H9 (cell line): ENCODE results near the gene PPP1R13B. TPM values are rescaled to one million over a fixed set of nuclear protein-coding genes. Genes with fewer than 3 reads are reported as not detected.

Experiments used
- DNase-seq: peaks from one replicate; pipeline ENCODE4 v3.0.0-alpha.2; 2017
- H2AFZ ChIP-seq: one replicate; pipeline ENCODE4 v1.6.1; 2013; ENCODE audit warnings: mild to moderate bottlenecking, low read length, control low read depth, moderate library complexity
- H2AK5ac ChIP-seq: 2 replicates; pipeline ENCODE4 v1.6.1; 2013; ENCODE audit warnings: low read length, control low read depth, mixed read lengths; ENCODE audit not compliant: insufficient read length
- H2BK120ac ChIP-seq: one replicate; pipeline ENCODE4 v1.6.1; 2013; ENCODE audit warnings: low read depth, mild to moderate bottlenecking, low read length, control low read depth, inconsistent platforms; ENCODE audit not compliant: poor library complexity, severe bottlenecking
- H2BK12ac ChIP-seq: 2 replicates; pipeline ENCODE4 v1.6.1; 2013; ENCODE audit warnings: low read length, control low read depth, mixed read lengths, low read depth; ENCODE audit not compliant: insufficient read length
- H2BK15ac ChIP-seq: 2 replicates; pipeline ENCODE4 v1.6.1; 2013; ENCODE audit warnings: low read depth, low read length, control low read depth
- H2BK20ac ChIP-seq: one replicate; pipeline ENCODE4 v1.6.1; 2013; ENCODE audit warnings: low read depth, mild to moderate bottlenecking, low read length, control low read depth, inconsistent platforms; ENCODE audit not compliant: poor library complexity, severe bottlenecking
- H2BK5ac ChIP-seq: 2 replicates; pipeline ENCODE4 v1.6.1; 2013; ENCODE audit warnings: low read length, control low read depth, mixed read lengths; ENCODE audit not compliant: insufficient read length
- H3K14ac ChIP-seq: 2 replicates; pipeline ENCODE4 v1.6.1; 2013; ENCODE audit warnings: low read length, control low read depth; ENCODE audit not compliant: insufficient read depth
- H3K18ac ChIP-seq: 2 replicates; pipeline ENCODE4 v1.6.1; 2013; ENCODE audit warnings: low read depth, mild to moderate bottlenecking, mixed read lengths, low read length, control low read depth; ENCODE audit not compliant: insufficient read length
- H3K23ac ChIP-seq: 2 replicates; pipeline ENCODE4 v1.6.1; 2013; ENCODE audit warnings: low read length, control low read depth, mixed read lengths, low read depth; ENCODE audit not compliant: insufficient read length
- H3K23me2 ChIP-seq: 2 replicates; pipeline ENCODE4 v1.6.1; 2013; ENCODE audit warnings: low read depth, mild to moderate bottlenecking, mixed read lengths, low read length, control low read depth; ENCODE audit not compliant: insufficient read length, poor library complexity, severe bottlenecking
- H3K27ac ChIP-seq: 2 replicates; pipeline ENCODE4 v1.5.1; 2013; ENCODE audit warnings: low read length, control low read depth, mixed read lengths, low read depth; ENCODE audit not compliant: insufficient read length
- H3K27me3 ChIP-seq: 2 replicates; pipeline ENCODE4 v1.6.1; 2013; ENCODE audit warnings: low read length, control low read depth, inconsistent platforms; ENCODE audit not compliant: insufficient read depth
- H3K4ac ChIP-seq: 2 replicates; pipeline ENCODE4 v1.6.1; 2013; ENCODE audit warnings: low read depth, mild to moderate bottlenecking, control low read depth, inconsistent platforms, low read length, moderate library complexity
- H3K4me1 ChIP-seq: 2 replicates; pipeline ENCODE4 v1.6.1; 2013; ENCODE audit warnings: low read length, control low read depth, inconsistent platforms; ENCODE audit not compliant: insufficient read depth
- H3K4me2 ChIP-seq: 2 replicates; pipeline ENCODE4 v1.6.1; 2013; ENCODE audit warnings: low read length, control low read depth, mixed read lengths; ENCODE audit not compliant: insufficient read length, insufficient read depth
- H3K56ac ChIP-seq: 2 replicates; pipeline ENCODE4 v1.6.1; 2013; ENCODE audit warnings: low read depth, mild to moderate bottlenecking, mixed read lengths, low read length, control low read depth; ENCODE audit not compliant: insufficient read length
- H3K79me1 ChIP-seq: 2 replicates; pipeline ENCODE4 v1.6.1; 2013; ENCODE audit warnings: low read depth, mild to moderate bottlenecking, moderate library complexity, low read length, control low read depth, inconsistent platforms; ENCODE audit not compliant: insufficient read depth, poor library complexity, severe bottlenecking
- H3K79me2 ChIP-seq: 2 replicates; pipeline ENCODE4 v1.6.1; 2013; ENCODE audit warnings: low read length, control low read depth, inconsistent platforms; ENCODE audit not compliant: insufficient read depth
- H3K9ac ChIP-seq: 2 replicates; pipeline ENCODE4 v1.6.1; 2013; ENCODE audit warnings: low read length, control low read depth, mixed read lengths; ENCODE audit not compliant: insufficient read length; ENCODE audit errors: extremely low read depth
- H3K9me3 ChIP-seq: one replicate; pipeline ENCODE4 v1.6.1; 2013; ENCODE audit warnings: low read depth, low read length, inconsistent platforms; ENCODE audit not compliant: control insufficient read depth
- H3T11ph ChIP-seq: one replicate; pipeline ENCODE4 v1.6.1; 2013; ENCODE audit warnings: mild to moderate bottlenecking, low read length, control low read depth, inconsistent platforms
- H4K20me1 ChIP-seq: one replicate; pipeline ENCODE4 v1.6.1; 2013; ENCODE audit not compliant: control insufficient read depth, insufficient read length, insufficient read depth
- H4K5ac ChIP-seq: 2 replicates; pipeline ENCODE4 v1.6.1; 2013; ENCODE audit warnings: low read depth, mild to moderate bottlenecking, mixed read lengths, low read length, control low read depth; ENCODE audit not compliant: insufficient read length
- H4K8ac ChIP-seq: replicated peaks from 2 replicates; pipeline ENCODE4 v1.6.1; 2013; ENCODE audit warnings: low read length, control low read depth, mixed read lengths, low read depth; ENCODE audit not compliant: insufficient read length
- H4K91ac ChIP-seq: 2 replicates; pipeline ENCODE4 v1.6.1; 2013; ENCODE audit warnings: low read depth, mild to moderate bottlenecking, moderate library complexity, mixed read lengths, low read length, control low read depth; ENCODE audit not compliant: insufficient read length
- H3K27ac Mint-ChIP-seq, 3 experiments: 2 replicates in 2 of 3; 3 replicates in 1 of 3; pipeline ENCODE4 v1.8.0; 2020 to 2021; ENCODE audit warnings: mixed read lengths in 3 of 3, mild to moderate bottlenecking in 1 of 3, moderate library complexity in 1 of 3
- H3K27me3 Mint-ChIP-seq: 2 replicates; pipeline ENCODE4 v1.8.0; 2021; ENCODE audit warnings: low read depth, mild to moderate bottlenecking, moderate library complexity, mixed read lengths
- H3K36me3 Mint-ChIP-seq, 3 experiments: 2 replicates in 2 of 3; 3 replicates in 1 of 3; pipeline ENCODE4 v1.8.0; 2020 to 2021; ENCODE audit warnings: low read depth in 3 of 3, mixed read lengths in 3 of 3; ENCODE audit not compliant: insufficient read depth in 1 of 3
- H3K4me1 Mint-ChIP-seq, 2 experiments: 2 replicates each; pipeline ENCODE4 v1.8.0; 2020; ENCODE audit warnings: mixed read lengths in 2 of 2
- H3K4me3 Mint-ChIP-seq, 2 experiments: 2 replicates in 1 of 2; 3 replicates in 1 of 2; pipeline ENCODE4 v1.8.0; 2020 to 2021; ENCODE audit warnings: mild to moderate bottlenecking in 2 of 2, mixed read lengths in 2 of 2, moderate library complexity in 1 of 2
- H3K9me3 Mint-ChIP-seq, 2 experiments: 2 replicates in 1 of 2; 3 replicates in 1 of 2; pipeline ENCODE4 v1.8.0; 2020; ENCODE audit warnings: mild to moderate bottlenecking in 2 of 2, mixed read lengths in 2 of 2, moderate library complexity in 1 of 2
- CTCF ChIP-seq: fragments of 200-600 bp; sonication (generic); conservative IDR thresholded peaks from 3 replicates; pipeline ENCODE4 v1.8.0; 2021; ENCODE audit warnings: antibody characterized with exemption, mild to moderate bottlenecking
- total RNA-seq: library from RNA; stranded (reverse); gene quantifications from 2 replicates; pipeline ENCODE4 v1.2.1, GENCODE V29; 2021

PPP1R13B gene
- total RNA-seq, 1 experiment from 2014 or later: 6.0 TPM

GRCh38 chr14:103803661-103804060 is 43.7 kb downstream of the PPP1R13B start:
- H3K27me3 ChIP-seq: no peaks in the 10 kb centered on the region
- H4K20me1 ChIP-seq: no peaks in the 10 kb centered on the region
- H2BK12ac ChIP-seq: no peak overlapping the region
- H3K4me2 ChIP-seq: no peak overlapping the region
- no peak overlapping the region for H2AFZ ChIP-seq
- TF ChIP-seq CTCF: no peak
- H3K4ac ChIP-seq: no peak overlapping the region
- H3K9me3 ChIP-seq: no peaks in the 10 kb centered on the region
- no peak overlapping the region for H2BK15ac ChIP-seq
- DNase-seq: no peak
- peak overlapping the region in 1 of 3 experiments; percentile 24; a peak in 1 of 7 replicates for H3K27ac Mint-ChIP-seq
- H2BK120ac ChIP-seq: no peak overlapping the region
- H3K18ac ChIP-seq: no peak overlapping the region
- H4K8ac ChIP-seq: no peak overlapping the region
- no peak overlapping the region for H3K56ac ChIP-seq
- no peaks in the 10 kb centered on the region for H3K79me2 ChIP-seq
- no peaks in the 10 kb centered on the region for H3K79me1 ChIP-seq
- no peak overlapping the region for H2BK5ac ChIP-seq
- no peak overlapping the region for H3T11ph ChIP-seq
- H3K9me3 Mint-ChIP-seq: no peaks in the 10 kb centered on the region
- H3K4me3 Mint-ChIP-seq: no peak overlapping the region
- no peaks in the 10 kb centered on the region; the same call in 1 of the 2 replicates for H3K27me3 Mint-ChIP-seq
- no peak overlapping the region for H4K91ac ChIP-seq
- H3K4me1 Mint-ChIP-seq: peaks cover 4 to 12% of the 10 kb centered on the region in 2 experiments
- no peaks in the 10 kb centered on the region for H3K23me2 ChIP-seq
- H3K23ac ChIP-seq: no peak overlapping the region
- H3K4me1 ChIP-seq: peaks cover 2% of the 10 kb centered on the region; the same call in 1 of the 2 replicates
- H4K5ac ChIP-seq: no peak overlapping the region
- H3K14ac ChIP-seq: no peak overlapping the region
- no peak overlapping the region for H3K9ac ChIP-seq
- no peak overlapping the region for H2BK20ac ChIP-seq
- no peak overlapping the region for H2AK5ac ChIP-seq
- no peak overlapping the region for H3K27ac ChIP-seq
- no peaks in the 10 kb centered on the region for H3K36me3 Mint-ChIP-seq
